HG03139 (cell line): ENCODE data around the gene CEP72.
"Not testable (repeated sequence)": the region's sequence is repeated elsewhere in the genome, so short reads cannot be mapped to it uniquely, and the experiment has no call there.

Experiments used
- ATAC-seq: cut with Tn5 transposase; IDR thresholded peaks from one replicate; pipeline ENCODE4 v1.9.1; 2021; ENCODE audit not compliant: unreplicated experiment

Gene CEP72

DNA sequence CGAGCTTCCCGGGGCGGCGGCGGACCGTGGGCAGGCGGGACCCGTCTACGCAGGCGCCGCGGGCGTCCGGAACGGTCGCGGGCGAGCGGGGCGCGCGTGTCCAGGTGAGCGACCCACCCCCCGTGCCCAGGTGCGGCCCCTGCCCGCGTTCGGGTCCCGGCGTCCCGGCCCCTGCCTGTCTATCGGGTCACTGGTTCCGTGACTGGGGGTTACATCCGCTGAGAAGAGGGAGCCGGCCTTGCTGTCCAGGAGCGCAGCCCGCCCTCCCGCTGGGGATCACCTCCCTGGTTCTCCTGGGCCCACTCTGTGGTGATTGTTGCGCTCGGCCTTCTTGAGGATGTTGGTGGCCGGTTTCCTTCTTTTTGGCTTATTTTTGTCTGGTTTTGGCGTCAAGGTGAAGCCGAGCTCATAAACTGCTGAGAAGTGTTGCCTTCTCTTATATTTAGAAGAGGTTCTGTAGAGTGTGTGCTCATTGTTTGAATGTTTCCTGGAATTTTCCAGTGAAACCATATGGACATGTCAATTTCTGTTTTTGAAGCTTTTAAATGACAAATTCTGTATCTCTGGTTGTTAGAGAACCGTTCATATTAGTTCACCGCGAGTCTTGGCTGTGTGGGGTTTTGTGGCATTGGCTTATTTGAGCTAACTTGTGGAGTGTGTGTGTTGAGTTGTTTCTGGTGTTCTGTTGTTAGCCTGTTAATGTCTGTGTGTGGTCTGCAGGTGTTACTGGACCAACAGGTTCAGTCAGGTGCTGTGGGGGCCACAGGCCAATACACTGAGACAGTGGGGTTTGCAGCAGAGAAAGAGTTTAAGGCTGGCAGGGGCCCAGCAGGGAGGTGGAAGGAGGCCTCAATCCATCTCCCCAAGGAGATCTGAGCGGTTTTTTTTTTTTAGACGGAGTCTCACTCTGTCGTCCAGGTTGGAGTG lies 621 bp downstream of the CEP72 start:
- peak; percentile 19 for ATAC-seq

DNA sequence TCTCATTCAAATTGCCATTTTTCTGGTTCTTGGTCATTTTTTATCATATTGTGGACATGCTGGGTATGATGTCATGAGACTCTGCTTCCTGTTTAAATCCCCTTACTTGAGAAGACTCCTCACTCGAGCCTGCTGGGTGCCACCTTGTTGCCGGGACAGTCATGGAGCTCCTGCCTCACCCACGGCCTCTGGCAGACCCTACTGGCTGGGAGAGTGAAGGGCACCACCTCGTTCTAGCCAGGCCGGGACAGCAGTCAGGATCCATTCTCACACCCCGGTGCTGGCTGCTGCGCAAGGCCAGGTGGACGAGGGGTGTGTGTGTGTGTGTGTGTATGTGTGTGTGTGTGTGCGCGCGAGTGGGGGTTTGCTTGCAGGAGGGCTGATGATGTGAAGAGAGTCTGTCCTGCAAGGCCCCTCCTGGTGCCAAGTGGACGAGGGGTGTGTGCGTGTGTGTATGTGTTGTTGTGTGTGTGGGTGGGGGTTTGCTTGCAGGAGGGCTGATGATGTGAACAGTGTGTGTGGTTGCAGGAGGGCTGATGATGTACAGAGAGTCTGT lies 4.4 kb downstream of the CEP72 start:
- ATAC-seq = no peak

DNA sequence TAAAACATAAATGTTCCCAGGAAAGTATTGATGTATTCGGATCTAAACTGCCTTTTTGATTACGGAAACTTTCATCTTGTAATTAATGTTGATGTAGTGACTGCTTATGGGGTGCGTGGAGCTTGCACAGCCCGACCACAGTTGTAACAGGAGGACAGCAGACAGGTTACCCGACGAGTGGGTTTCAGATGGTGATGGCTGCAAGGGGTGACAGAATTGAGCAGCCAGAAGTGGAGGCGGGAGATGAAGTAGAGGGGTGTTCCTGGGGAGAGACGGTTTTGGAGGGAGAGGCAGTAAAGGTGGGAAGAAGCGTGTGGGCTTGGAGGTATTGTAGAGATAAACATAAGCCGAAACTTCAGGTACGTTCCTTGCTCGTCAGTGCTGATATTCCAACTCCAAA lies 5.8 kb downstream of the CEP72 start:
- no peak for ATAC-seq

DNA sequence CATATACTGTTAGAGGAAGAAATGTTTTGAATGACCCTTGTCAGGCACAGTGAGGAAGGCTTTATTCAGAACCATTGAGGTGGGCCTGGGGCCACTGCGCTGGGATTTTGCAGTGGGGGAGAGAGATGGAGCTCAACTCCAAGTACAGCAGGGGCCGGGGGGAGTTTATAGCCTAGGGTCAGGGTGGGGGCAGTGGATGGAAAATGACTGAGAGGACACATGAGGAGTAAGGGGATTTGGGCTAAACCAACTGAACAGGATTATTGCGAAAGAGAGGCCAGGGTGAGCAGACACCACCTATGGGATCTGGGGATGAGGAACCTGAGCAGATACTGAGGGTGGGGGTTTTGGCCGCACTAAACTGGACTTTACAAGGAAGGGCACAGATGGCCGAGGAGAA lies 6.3 kb downstream of the CEP72 start:
- ATAC-seq = no peak

DNA sequence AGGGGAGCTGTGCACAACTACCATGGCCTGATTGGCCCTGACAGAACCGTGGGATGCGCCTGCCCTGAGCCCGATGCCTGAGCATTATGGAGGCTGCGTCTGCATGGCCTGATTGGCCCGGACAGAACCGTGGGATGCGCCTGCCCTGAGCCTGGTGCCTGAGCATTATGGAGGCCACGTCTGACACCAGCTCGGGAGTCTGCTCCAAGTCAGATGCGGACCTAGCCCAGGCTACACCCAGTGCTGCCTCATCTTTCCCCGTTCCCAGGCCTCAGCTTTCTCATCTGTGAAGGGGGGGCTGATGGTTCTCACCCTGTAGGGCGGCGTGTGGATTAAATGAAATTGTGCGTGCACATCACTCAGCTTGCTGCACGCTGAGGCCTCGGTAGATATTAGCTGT lies 7.3 kb downstream of the CEP72 start:
- no peak for ATAC-seq

DNA sequence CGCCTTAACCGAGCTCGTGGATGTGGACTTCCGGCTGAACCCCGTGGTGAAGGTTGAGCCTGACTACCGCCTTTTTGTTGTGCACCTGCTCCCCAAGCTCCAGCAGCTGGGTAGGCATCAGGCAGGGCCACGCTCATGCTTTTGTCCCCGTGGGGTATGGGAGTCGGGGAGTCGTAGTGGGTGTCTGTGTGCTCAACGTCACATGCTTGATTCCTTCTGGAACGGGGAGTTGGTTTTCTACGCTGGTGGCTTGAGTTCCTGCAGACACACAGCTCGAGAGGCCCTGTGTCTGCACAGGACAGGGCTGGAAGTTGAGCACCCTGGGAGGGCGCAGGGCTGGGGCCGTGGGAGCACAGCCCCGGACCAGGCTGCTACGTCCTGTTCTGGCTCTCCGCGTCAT lies 8.0 kb downstream of the CEP72 start:
- no peak for ATAC-seq

DNA sequence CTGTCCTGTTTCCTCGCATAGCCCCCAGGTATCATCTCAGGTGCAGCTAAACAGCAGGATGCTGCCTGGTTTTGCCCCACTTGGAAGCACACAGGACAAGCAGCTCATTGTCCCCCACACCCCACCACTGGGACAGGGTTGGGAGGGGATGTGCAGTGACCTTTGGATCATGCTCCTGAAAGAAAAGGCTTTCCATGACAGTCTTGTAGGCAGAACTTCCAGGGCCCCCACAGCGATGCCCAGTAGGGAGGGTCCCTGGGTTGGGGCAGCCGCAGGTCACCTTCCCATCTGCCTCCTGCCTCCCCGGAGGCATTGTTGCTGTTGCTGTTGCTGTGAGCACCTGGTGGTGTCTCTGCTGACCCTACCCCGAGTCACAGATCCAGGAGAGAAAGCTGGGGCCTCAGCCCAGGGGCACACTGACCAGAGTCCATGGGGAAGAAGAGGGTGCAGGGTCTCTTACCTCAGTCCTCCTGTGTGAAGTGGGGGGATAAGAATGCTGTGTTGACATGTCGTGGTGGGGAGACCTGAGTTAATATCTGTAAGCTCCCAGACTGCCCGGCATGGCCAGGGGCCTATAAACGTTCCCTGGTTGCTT lies 8.5 kb downstream of the CEP72 start:
- ATAC-seq = no peak

DNA sequence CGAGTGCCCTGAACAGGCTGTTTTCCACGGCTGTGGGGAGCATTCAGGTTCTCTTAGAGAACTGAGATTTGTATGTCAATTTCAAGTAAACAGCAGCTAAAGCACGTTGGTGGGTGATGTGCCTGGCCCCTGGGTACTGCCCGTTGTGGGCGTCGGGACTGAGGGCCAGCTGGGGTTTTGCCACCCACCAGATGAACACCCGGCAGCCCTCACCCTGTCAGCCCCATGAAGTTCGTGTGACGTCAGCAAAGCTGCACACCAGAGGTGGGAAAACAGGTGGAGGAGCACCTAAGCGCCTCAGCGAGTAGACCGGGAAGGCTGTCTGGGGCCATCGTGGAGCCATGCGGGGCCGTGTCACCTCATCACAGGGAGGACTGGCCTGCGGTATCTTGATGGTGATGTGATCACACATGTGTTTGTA lies 9.2 kb downstream of the CEP72 start:
- no peak for ATAC-seq

DNA sequence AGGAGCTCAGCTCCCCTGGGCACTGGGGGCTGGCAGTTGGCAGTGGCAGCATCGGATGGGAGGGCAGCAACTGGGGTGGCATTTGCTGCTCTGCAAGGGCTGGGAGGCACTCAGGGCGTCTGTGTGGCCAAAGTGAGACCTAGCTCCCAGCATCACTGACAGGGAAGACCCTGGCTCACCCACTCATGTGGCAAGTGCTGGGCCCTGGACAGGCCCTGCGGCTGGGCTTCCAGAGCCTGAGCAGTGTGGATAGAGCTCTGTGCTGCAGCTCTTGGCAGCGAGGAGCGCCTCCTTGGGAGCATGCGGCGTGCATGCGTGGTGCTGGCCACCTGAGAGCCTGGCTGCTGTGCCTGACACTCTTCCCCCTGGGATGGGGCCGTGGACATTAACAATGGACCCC lies 10.2 kb downstream of the CEP72 start:
- ATAC-seq = no peak

DNA sequence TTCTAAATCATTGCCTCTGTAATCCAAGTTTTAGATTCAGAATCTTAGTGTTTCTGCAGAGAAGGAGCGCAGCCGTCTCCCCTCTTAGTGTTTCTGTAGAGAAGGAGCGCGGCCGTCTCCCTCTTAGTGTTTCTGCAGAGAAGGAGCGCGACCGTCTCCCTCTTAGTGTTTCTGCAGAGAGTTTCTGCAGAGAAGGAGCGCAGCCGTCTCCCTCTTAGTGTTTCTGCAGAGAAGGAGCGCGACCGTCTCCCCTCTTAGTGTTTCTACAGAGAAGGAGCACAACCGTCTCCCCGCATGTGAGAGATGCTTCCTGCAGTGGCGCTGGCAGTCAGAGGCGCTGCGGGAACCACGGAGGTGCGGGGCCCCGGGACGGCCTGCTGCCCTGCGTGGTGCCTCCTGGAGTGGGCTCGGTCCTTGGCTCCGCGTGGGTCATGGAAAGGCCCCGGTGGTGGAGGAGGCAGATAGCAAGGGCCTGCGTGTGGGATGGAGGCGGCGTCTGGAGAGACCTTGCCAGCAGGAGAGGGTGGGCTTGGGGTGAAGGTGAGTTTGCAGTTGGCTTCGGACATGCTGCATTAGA lies 10.9 kb downstream of the CEP72 start:
- no peak for ATAC-seq

DNA sequence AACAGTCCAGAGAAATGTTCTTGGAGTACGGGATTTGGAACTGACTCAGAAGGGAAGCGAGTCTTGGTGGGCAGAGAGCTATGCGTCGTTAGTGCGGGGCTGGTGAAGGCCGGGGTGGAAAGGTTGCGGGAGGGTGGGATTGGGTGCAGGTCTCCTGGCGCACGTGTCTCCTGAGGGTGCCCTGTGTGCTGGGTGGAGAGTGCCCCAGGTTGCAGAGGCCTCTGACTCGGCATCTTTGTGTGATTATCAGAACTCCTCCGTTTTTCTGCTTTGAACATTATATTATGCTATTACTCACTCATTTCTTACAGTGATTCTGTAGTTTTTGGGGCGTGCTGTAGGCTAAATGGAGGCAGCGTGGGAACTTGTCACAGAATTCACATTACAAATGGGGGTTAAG lies 11.4 kb downstream of the CEP72 start:
- no peak for ATAC-seq

DNA sequence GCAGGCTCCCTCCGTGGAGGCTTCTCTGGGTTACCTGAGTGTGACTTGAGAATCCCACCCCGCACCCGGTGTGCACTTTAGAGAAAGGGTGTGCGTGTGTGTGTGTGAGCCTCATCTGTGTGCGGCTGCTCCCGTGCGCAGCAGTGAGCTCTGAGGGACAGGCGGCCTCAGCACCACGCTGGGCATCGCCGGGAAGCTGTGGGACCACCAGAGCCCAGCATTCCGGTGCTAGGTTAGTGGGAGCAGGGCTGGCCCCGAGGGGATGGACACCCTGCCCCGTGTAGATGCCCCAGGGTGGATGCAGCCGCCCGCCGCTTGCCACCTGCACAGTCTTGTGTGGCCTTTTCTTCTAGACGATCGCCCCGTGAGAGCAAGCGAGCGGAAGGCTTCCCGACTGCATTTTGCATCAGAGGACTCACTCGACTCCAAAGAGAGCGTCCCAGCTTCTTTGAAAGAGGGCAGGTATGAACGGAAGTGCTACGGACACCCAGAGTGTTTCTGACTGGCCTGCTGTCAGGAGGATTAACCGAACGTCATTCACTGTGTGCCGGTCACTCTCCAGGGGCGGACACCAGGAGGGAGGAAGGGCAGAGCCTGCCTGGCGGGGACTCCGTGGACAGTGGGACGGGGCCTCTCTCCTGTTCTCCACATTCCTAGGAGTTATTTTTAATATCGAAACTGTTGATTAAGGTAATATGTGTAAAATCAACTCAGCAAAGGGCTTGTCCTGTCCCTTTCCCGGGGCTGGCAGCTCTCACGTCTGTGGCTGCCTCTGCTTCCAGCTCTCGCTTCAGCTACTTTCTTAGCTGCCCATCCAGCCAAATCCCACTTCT lies 12.2 kb downstream of the CEP72 start:
- no peak for ATAC-seq

DNA sequence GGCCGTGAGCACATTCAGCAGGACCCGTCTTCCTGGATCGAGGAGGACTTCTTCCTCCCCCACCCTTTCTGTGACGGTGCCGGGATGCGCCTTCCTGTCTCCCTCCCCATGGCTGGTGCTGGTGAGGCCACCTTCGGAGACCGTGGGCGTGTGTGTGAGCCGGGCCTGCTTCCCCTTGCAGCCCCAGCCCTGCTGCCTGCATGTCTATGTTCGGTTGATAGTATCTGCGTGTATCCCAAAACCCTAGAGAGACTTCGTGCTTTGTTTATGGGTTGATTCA lies 12.8 kb downstream of the CEP72 start:
- ATAC-seq = no peak

DNA sequence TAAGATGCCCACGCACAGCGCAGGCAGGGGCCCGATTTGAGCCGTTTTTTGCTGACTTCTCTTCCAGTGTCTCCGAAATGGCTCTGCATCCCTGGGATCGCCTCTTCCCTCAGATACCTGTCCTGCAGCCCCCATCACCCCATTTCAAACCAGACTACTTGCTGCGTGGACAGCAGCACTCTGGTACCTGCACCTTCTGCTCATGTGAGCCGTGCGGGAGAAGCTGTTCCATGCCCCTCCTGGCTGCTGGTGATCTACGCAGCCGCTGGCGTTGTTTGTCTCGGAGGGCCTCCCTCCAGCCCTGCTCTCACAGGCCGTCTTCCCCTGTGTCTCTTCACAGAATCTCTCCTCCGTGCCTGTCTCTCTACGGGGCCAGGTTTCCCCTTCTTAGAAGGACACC lies 13.4 kb downstream of the CEP72 start:
- ATAC-seq = no peak

DNA sequence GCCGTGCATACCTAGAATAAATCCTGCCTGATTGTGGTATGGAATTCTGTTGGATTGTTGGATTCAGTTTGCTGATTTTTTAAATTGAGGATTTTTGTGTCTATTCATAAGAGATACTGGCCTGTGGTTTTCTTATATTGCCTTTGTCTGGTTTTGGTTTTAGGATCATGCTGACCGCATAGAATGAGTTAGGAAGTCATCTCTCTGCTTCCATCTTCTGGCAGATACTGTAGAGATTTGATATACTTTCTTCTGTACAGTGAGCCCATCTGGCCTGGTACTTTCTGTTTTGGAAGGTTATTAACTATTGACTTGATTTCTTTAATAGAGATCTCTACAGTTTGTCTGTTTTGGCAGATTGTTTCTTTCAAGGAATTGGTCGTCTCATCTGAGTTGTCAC lies 14.7 kb downstream of the CEP72 start:
- no peak for ATAC-seq

DNA sequence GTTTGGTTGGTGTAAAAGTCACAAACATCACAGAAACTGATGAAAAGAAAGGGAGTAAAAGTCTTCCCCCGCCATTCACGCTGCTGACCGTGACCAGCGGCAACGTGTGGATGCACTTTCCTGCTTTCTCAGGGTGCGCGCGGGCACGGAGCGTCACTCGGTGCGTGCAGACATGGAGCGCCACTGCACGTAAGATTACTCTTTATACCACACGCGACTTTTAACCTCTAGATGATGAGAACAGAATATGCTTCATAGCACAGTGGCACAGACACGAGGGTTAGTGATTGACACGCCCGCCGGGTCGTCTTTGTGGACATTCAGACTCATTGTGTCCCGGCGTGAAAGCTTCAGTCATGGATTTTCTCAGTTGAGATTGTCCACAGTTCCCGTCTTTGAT lies 15.7 kb downstream of the CEP72 start:
- no peak for ATAC-seq

DNA sequence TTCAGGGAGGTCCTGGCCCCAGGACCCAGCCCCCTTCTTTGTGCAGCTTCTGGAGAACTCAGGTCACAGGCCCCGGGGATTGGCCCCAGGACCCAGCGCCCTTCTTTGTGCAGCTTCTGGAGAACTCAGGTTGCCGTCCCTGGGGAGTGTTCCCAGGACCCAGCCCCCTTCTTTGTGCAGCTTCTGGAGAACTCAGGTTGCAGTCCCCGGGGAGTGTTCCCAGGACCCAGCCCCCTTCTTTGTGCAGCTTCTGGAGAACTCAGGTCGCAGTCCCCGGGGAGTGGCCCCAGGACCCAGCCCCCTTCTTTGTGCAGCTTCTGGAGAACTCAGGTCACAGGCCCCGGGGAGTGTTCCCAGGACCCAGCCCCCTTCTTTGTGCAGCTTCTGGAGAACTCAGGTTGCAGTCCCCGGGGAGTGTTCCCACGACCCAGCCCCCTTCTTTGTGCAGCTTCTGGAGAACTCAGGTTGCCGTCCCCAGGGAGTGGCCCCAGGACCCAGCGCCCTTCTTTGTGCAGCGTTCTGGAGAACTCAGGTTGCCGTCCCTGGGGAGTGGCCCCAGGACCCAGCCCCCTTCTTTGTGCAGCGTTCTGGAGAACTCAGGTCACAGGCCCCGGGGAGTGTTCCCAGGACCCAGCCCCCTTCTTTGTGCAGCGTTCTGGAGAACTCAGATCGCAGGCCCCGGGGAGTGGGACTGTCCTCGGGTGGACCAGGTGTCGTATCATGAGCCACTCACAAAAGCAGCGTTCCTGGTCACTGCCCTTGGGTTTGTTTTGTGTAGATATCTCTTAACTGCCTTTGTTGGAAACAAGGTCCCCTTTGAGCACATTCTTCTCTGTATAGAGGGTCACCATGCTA lies 16.4 kb downstream of the CEP72 start:
- not testable (repeated sequence) for ATAC-seq

DNA sequence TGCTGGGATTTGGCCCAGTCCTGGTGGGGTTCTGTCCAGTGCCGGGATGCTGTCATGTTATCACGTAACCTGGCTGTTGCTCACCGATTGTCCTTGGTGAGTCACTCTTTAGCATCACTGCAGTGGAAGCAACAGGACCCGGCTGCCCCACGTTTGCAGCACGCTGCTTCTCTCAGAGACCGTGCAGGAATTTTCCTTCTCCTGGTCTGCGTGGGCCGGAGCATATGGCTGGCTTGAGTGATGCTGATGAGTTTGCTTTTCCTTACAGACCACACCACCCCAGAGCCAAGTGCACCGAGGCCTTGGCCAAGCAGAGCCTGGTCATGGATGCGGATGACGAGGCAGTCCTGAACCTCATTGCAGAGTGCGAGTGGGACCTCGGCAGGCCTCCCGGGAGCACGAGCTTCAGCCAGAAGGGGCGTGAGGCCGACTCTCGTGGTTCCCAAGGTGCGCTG lies 21.4 kb downstream of the CEP72 start:
- ATAC-seq = no peak

DNA sequence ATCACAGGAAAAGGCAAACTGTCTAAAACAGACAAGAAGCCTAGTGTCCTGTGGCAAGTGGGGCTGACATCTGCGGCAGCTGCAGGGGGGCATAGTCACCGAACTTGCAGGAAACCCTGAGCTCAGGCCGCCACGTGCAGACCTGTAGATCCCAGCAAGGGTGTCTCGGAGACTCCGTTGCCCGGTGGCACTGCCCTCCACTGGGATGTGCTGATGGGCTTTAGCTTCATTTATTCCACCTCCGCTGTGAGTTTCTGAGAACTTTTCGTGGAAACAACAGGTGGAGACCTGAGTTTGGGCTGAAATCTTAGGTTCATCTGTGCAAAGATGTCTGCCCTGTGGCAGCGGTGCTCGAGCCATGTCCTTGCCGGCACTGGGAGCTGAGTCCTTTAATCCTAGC lies 22.1 kb downstream of the CEP72 start:
- ATAC-seq = no peak

DNA sequence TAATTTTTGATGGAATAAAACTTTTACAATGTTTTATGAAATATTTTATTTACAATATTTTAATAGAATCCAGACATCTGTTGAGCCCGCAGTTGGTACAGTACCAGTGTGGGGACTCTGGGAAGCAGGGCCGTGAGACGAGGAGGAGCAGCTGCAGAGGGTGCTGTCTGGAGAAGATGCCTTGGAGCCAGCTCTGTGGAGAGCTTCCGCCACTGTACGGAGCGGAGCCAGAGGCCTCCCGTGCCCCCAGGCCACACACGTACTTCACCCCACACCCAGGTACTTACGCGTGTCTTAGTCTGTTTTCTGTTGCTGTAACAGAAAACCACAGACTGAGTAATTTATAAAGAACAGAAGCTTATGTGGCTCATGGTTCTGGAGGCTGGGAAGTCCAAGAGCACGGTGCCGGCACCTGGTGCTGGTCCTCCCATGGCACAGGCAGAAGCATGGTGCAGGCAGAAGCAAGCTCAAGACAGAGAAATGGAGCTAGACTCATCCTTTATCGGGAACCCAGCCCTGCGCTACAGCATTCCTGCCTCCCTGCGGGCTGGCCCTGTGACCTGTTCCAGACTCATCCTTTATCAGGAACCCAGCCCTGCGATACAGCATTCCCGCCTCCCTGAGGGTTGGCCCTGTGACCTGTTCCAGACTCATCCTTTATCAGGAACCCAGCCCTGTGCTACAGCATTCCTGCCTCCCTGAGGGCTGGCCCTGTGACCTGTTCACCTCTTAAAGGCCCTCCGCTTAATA lies 23.3 kb downstream of the CEP72 start:
- ATAC-seq = no peak
